ENCODE results near the gene RAPGEF5. TPM values are rescaled to one million over a fixed set of nuclear protein-coding genes. Genes with fewer than 3 reads are reported as not detected.

The RAPGEF5 gene
- polyA plus RNA-seq, 1 of the 3 experiments (the other 2 are of a cell fraction) = 1.2 TPM

- Histone ChIP-seq H3K4me1 (ENCODE audit: control insufficient read depth in 1 of 2, insufficient read depth in 2 of 2, low read depth in 1 of 2, low read length in 1 of 2) (peaks cover 0 to 9% of the 10 kb centered on the region in 2 experiments; a peak in 2 of 4 replicates), H3K9me2 (no peaks in the 10 kb centered on the region), H3K9ac (no peak overlapping the region), H3K4me3 (ENCODE audit: low read depth in 2 of 2, low read length in 1 of 2) (no peak overlapping the region), H3K27ac (ENCODE audit: low read depth in 2 of 2, low read length in 1 of 2) (no peak overlapping the region), H2AFZ (ENCODE audit: low read depth) (no peak overlapping the region), H3K9me3 (no peaks in the 10 kb centered on the region), H3K36me3 (replicated peaks in 1 of 2; ENCODE audit: control insufficient read depth in 1 of 2, insufficient read depth in 2 of 2, low read length in 1 of 2) (no peaks in the 10 kb centered on the region), H3K27me3 (ENCODE audit: insufficient read depth) (no peaks in the 10 kb centered on the region), H3K79me2 (ENCODE audit: insufficient read depth) (no peaks in the 10 kb centered on the region), H3F3A (replicated peaks; ENCODE audit: insufficient read depth) (peaks cover 4% of the 10 kb centered on the region), H3K4me2 (no peak overlapping the region), H4K20me1 (ENCODE audit: insufficient read depth) (no peaks in the 10 kb centered on the region)
- ChIA-PET POLR2A (interaction anchor here (0.9 kb wide), 1 partner anchor 13 kb away, joined by 3 read pairs; no protein-coding TSS in a partner anchor), CTCF (interaction anchor here (1.2 to 2.3 kb wide), 2 partner anchors 25 to 251 kb away, joined by 3 to 10 read pairs; no protein-coding TSS in a partner anchor)
- 82% methylated on average over 6 of the region's 6 CpGs for WGBS (ENCODE audit: low lambda C conversion rate)
- DNase-seq = no peak
- no peak for TF ChIP-seq MEF2A (IDR thresholded peaks at IDR 0.05; ENCODE audit: borderline replicate concordance, low read depth)
- TF ChIP-seq, protein P1, sequence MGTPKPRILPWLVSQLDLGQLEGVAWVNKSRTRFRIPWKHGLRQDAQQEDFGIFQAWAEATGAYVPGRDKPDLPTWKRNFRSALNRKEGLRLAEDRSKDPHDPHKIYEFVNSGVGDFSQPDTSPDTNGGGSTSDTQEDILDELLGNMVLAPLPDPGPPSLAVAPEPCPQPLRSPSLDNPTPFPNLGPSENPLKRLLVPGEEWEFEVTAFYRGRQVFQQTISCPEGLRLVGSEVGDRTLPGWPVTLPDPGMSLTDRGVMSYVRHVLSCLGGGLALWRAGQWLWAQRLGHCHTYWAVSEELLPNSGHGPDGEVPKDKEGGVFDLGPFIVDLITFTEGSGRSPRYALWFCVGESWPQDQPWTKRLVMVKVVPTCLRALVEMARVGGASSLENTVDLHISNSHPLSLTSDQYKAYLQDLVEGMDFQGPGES (IDR thresholded peaks at IDR 0.05; ENCODE audit: low read depth, low read length) = no peak
Measured at GRCh38 chr7:22361320-22361719, 4.4 kb upstream of the RAPGEF5 start.

DNA sequence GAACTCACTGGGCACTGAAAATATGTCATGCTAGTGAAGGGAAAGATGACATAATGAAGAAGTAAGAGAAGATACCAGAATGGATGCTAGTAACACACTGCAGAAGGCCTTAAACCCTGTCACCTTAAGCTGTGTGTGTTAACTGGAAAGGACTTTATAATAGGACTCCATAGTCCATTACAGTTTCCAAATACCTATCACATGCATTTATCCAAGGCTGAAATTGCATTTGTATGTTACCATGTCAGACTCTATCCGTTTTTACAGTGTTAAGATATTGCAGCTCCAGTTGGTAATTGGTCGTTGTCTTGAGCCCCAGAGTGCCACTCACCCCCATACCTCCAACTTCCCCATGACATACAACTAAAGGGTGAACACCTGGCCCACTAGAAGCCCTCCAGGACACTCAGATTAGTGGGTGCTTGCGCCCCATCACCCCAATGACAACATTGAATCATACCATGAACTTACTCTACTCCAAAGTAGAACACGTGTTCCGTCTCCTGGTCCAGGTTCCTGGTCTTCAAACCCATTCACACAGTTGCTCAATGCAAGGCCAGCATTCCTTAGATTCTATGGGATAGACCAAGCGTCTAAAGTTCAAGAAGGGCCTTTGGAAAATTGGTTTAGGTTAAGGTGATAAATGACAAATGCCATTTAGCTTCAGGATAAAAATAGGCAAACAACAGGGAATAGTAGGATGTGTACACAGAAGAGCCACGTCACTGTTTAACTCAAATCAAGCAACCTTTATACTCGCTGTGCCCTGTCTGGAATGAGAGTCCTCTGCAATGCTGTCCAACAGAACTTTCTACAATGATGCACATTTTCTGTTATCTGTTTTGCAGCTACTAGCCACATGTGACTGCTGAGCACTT lies 2.1 kb upstream of the RAPGEF5 start:
- H3K9me2 ChIP-seq = no peaks in the 10 kb centered on the region
- H3K79me2 ChIP-seq (ENCODE audit: insufficient read depth) = 0 out of 2 replicates have a peak, but pooled peaks cover 12% of the 10 kb centered on the region
- CTCF ChIA-PET = interaction anchor here (1.5 to 2.3 kb wide), 2 partner anchors 249 kb away, joined by 6 to 10 read pairs; no protein-coding TSS in a partner anchor
- no peaks in the 10 kb centered on the region for H4K20me1 ChIP-seq (ENCODE audit: insufficient read depth)
- WGBS (ENCODE audit: low lambda C conversion rate) = 84% methylated on average over 8 of the region's 8 CpGs
- POLR2A ChIA-PET = no interaction called here
- H3K9ac ChIP-seq = no peak overlapping the region
- no peak overlapping the region for H3K4me2 ChIP-seq
- no peaks in the 10 kb centered on the region for H3K27me3 ChIP-seq (ENCODE audit: insufficient read depth)
- peaks cover 0 to 19% of the 10 kb centered on the region in 2 experiments; a peak in 2 of 4 replicates for H3K4me1 ChIP-seq (ENCODE audit: control insufficient read depth in 1 of 2, insufficient read depth in 2 of 2, low read depth in 1 of 2, low read length in 1 of 2)
- H3K9me3 ChIP-seq = no peaks in the 10 kb centered on the region
- no peak overlapping the region for H3K27ac ChIP-seq (ENCODE audit: low read depth in 2 of 2, low read length in 1 of 2)
- H3F3A ChIP-seq (replicated peaks; ENCODE audit: insufficient read depth) = no peaks in the 10 kb centered on the region
- no peak for DNase-seq
- no peak overlapping the region for H3K4me3 ChIP-seq (ENCODE audit: low read depth in 2 of 2, low read length in 1 of 2)
- TF ChIP-seq YY1 (IDR thresholded peaks at IDR 0.05; ENCODE audit: low read depth) (no peak), ZBTB33 (IDR thresholded peaks at IDR 0.05; ENCODE audit: borderline replicate concordance, low read depth) (no peak)
- H3K36me3 ChIP-seq (replicated peaks in 1 of 2; ENCODE audit: control insufficient read depth in 1 of 2, insufficient read depth in 2 of 2, low read length in 1 of 2) = no peaks in the 10 kb centered on the region
- H2AFZ ChIP-seq (ENCODE audit: low read depth) = no peak overlapping the region
